HCT116 (cell line): ENCODE measurements around the gene CST4. TPM values are rescaled to one million over a fixed set of nuclear protein-coding genes. Genes with fewer than 3 reads are reported as not detected.

ENCODE experiments used
- ATAC-seq: fragments of 200-7000 bp; cut with Tn5 transposase; 2 replicates; pipeline ENCODE4 v1.9.1; 2020; ENCODE audit warnings: mild to moderate bottlenecking, moderate library complexity
- BruUV-seq: library from RNA; stranded (reverse); fragments of 400-500 nt; replicated peaks from 2 replicates; lab custom pipeline; 2021; lab: Mats Ljungman, UMichigan
- CTCF ChIA-PET: fragments of 300-600 bp; sonication (Branson Sonifier 250); formaldehyde crosslinking; loops from one replicate; lab custom pipeline; 2021; ENCODE audit warnings: antibody characterized with exemption; lab: Charles Lee
- POLR2A ChIA-PET: fragments of 300-600, 350-600 bp; sonication (Branson Sonifier 250); formaldehyde crosslinking; loops from one replicate; lab custom pipeline; 2021; ENCODE audit warnings: antibody characterized with exemption; lab: Charles Lee
- RAD21 ChIA-PET, 2 experiments: fragments of 300-600 bp; sonication (Branson Sonifier 250); formaldehyde crosslinking; loops; one replicate each; lab custom pipeline; 2023; ENCODE audit warnings: low total read pairs in 2 of 2; ENCODE audit not compliant: uncharacterized antibody in 2 of 2, unreplicated experiment in 2 of 2, low non-redundant PET in 1 of 2; lab: Charles Lee
- DNase-seq: peaks from one replicate; pipeline ENCODE4 v3.0.0-alpha.2; 2010; ENCODE audit warnings: low read depth, low spot score
- H2AFZ ChIP-seq: fragments of 200-600 bp; shearing (Covaris generic), sonication (generic); 2 replicates; pipeline ENCODE4 v1.6.1; 2017; ENCODE audit warnings: low read depth, mixed run types, mixed read lengths, antibody characterized with exemption, low read length; ENCODE audit not compliant: poor library complexity, severe bottlenecking
- H3K27ac ChIP-seq: 2 replicates; pipeline ENCODE4 v1.5.1; 2012; ENCODE audit warnings: low read depth, low read length
- H3K27me3 ChIP-seq: fragments of 200-600 bp; sonication (generic); 2 replicates; pipeline ENCODE4 v1.6.1; 2016; ENCODE audit warnings: mixed run types, low read length, mixed read lengths; ENCODE audit not compliant: insufficient read depth
- H3K36me3 ChIP-seq, 2 experiments: fragments of 200-500 bp in 1 of 2; fragments of 200-600 bp in 1 of 2; sonication (Bioruptor generic) in 1 of 2; sonication (generic) in 1 of 2; 2 replicates each; pipeline versions ENCODE4 v1.5.1 to v1.6.1; 2014 to 2016; ENCODE audit warnings: low read length in 2 of 2, inconsistent platforms in 1 of 2, mixed read lengths in 1 of 2, mixed run types in 1 of 2; ENCODE audit not compliant: insufficient read depth in 2 of 2, control insufficient read depth in 1 of 2
- H3K4me1 ChIP-seq, 2 experiments: fragments of 200-600 bp in 1 of 2; sonication (generic) in 1 of 2; 2 replicates each; pipeline versions ENCODE4 v1.5.1 to v1.6.1; 2012 to 2017; ENCODE audit warnings: low read length in 2 of 2, inconsistent platforms in 1 of 2, mild to moderate bottlenecking in 1 of 2, mixed read lengths in 1 of 2, mixed run types in 1 of 2, moderate library complexity in 1 of 2; ENCODE audit not compliant: insufficient read depth in 2 of 2, control insufficient read depth in 1 of 2
- H3K4me2 ChIP-seq: fragments of 200-600 bp; sonication (generic); 2 replicates; pipeline ENCODE4 v1.6.1; 2017; ENCODE audit warnings: mixed run types, low read length, mixed read lengths
- H3K4me3 ChIP-seq, 2 experiments: fragments of 200-600 bp in 1 of 2; sonication (generic) in 1 of 2; replicated peaks in 1 of 2; 2 replicates each; pipeline ENCODE4 v1.5.1; 2011 to 2016; ENCODE audit warnings: low read length in 2 of 2, control low read depth in 1 of 2, low read depth in 1 of 2, mild to moderate bottlenecking in 1 of 2, mixed read lengths in 1 of 2, mixed run types in 1 of 2
- H3K79me2 ChIP-seq: fragments of 200-600 bp; sonication (generic); 2 replicates; pipeline ENCODE4 v1.6.1; 2017; ENCODE audit warnings: mild to moderate bottlenecking, mixed run types, low read length, moderate library complexity, mixed read lengths; ENCODE audit not compliant: insufficient read depth
- H3K9ac ChIP-seq: fragments of 200-600 bp; sonication (generic); 2 replicates; pipeline ENCODE4 v1.6.1; 2016; ENCODE audit warnings: low read length, mixed read lengths
- H3K9me2 ChIP-seq: fragments of 200-600 bp; sonication (generic), shearing (Covaris generic); 2 replicates; pipeline ENCODE4 v1.6.1; 2017; ENCODE audit warnings: mixed run types, mild to moderate bottlenecking, moderate library complexity; ENCODE audit not compliant: insufficient read depth
- H3K9me3 ChIP-seq, 2 experiments: fragments of 200-500 bp in 1 of 2; fragments of 200-600 bp in 1 of 2; sonication (Bioruptor generic) in 1 of 2; sonication (generic) in 1 of 2; 2 replicates each; pipeline ENCODE4 v1.6.1; 2014 to 2017; ENCODE audit warnings: low read length in 2 of 2, mixed read lengths in 2 of 2, inconsistent platforms in 1 of 2, low read depth in 1 of 2, mild to moderate bottlenecking in 1 of 2, mixed run types in 1 of 2, moderate library complexity in 1 of 2; ENCODE audit not compliant: control insufficient read depth in 1 of 2, insufficient read depth in 1 of 2
- H4K20me1 ChIP-seq: fragments of 200-600 bp; sonication (generic), shearing (Covaris generic); 2 replicates; pipeline ENCODE4 v1.6.1; 2017; ENCODE audit warnings: mixed run types, mild to moderate bottlenecking, moderate library complexity; ENCODE audit not compliant: insufficient read depth
- CBX3 ChIP-seq: IDR thresholded peaks from 2 replicates; pipeline ENCODE4 v1.6.1; 2012; ENCODE audit warnings: low read depth
- CEBPB ChIP-seq: IDR thresholded peaks from 2 replicates; pipeline ENCODE4 v1.6.1; 2012; ENCODE audit warnings: low read depth
- CTCF ChIP-seq, 3 experiments: fragments of 200-600 bp in 1 of 3; sonication (generic) in 1 of 3; IDR thresholded peaks in 2 of 3; conservative IDR thresholded peaks in 1 of 3; 2 replicates each; pipeline ENCODE4 v1.5.1; 2012 to 2017; ENCODE audit warnings: low read depth in 2 of 3, low read length in 2 of 3, antibody characterized with exemption in 1 of 3, borderline replicate concordance in 1 of 3, control low read depth in 1 of 3, mild to moderate bottlenecking in 1 of 3, mixed read lengths in 1 of 3, mixed run types in 1 of 3, moderate library complexity in 1 of 3; ENCODE audit not compliant: insufficient read depth in 1 of 3
- EGR1 ChIP-seq: IDR thresholded peaks from 2 replicates; pipeline ENCODE4 v1.6.1; 2012; ENCODE audit warnings: low read depth
- EZH2 ChIP-seq: fragments of 200-600 bp; sonication (generic); IDR thresholded peaks from 2 replicates; pipeline ENCODE4 v1.6.1; 2017; ENCODE audit warnings: antibody characterized with exemption, mixed run types
- MAX ChIP-seq: IDR thresholded peaks from 2 replicates; pipeline ENCODE4 v1.6.1; 2012
- POLR2A ChIP-seq: IDR thresholded peaks from 2 replicates; pipeline ENCODE4 v1.7.0; 2011; ENCODE audit warnings: borderline replicate concordance; ENCODE audit not compliant: insufficient read depth, insufficient read length; ENCODE audit errors: extremely low read depth
- POLR2AphosphoS5 ChIP-seq: IDR thresholded peaks from 2 replicates; pipeline ENCODE4 v1.6.1; 2011; ENCODE audit warnings: mild to moderate bottlenecking, low read depth, low read length, moderate library complexity
- RAD21 ChIP-seq: IDR thresholded peaks from 2 replicates; pipeline ENCODE4 v1.6.1; 2012; ENCODE audit warnings: low read depth, mild to moderate bottlenecking
- TCF7L2 ChIP-seq: IDR thresholded peaks from 2 replicates; pipeline ENCODE4 v1.7.0; 2011; ENCODE audit warnings: borderline replicate concordance, inconsistent platforms; ENCODE audit not compliant: insufficient read depth, insufficient read length; ENCODE audit errors: extremely low read depth
- YY1 ChIP-seq: IDR thresholded peaks from 2 replicates; pipeline ENCODE4 v1.6.1; 2011; ENCODE audit warnings: low read length, low read depth, moderate library complexity, mild to moderate bottlenecking; ENCODE audit not compliant: insufficient replicate concordance; ENCODE audit errors: extremely low read depth
- ZFX ChIP-seq: fragments of 450-650 bp; IDR thresholded peaks from 2 replicates; pipeline ENCODE4 v1.6.1; 2017
- ZNF274 ChIP-seq: fragments of 200-500 bp; sonication (Bioruptor generic); IDR thresholded peaks from 2 replicates; pipeline ENCODE4 v1.6.1; 2014; ENCODE audit warnings: mild to moderate bottlenecking, low read depth, low read length, inconsistent platforms
- intact Hi-C: fragments of 100-400 bp; cut with micrococcal nuclease; formaldehyde crosslinking; loops from 2 replicates; pipeline ENCODE4 v1.10.0; 2022
- total RNA-seq: library from RNA; stranded (reverse); gene quantifications from one replicate; pipeline ENCODE4 v1.2.1, GENCODE V29; 2021; ENCODE audit not compliant: unreplicated experiment

Gene CST4
- total RNA-seq, 1 experiment from 2014 or later, result not detected

- Histone ChIP-seq H3K27ac (no peak overlapping the region), H3K9me3 (no peaks in the 10 kb centered on the region), H3K4me3 (no peak overlapping the region), H3K9me2 (no peaks in the 10 kb centered on the region), H3K9ac (no peak overlapping the region), H4K20me1 (no peaks in the 10 kb centered on the region), H3K36me3 (no peaks in the 10 kb centered on the region), H3K4me1 (no peaks in the 10 kb centered on the region), H3K79me2 (no peaks in the 10 kb centered on the region), H2AFZ (no peak overlapping the region), H3K4me2 (no peak overlapping the region), H3K27me3 (no peaks in the 10 kb centered on the region)
- POLR2A ChIA-PET, result no interaction called here
- RAD21 ChIA-PET, result no interaction called here
- intact Hi-C loops, result no loop called here
- no peak for ATAC-seq
- CTCF ChIA-PET, result no interaction called here
- BruUV-seq, result no TSS peak
- no peak for TF ChIP-seq CEBPB
- no peak for TF ChIP-seq YY1
- no peak for TF ChIP-seq EGR1
- no peak for TF ChIP-seq POLR2AphosphoS5
- no peak for TF ChIP-seq CBX3
- TF ChIP-seq, all 23 proteins: peak for 0
- no peak for DNase-seq
These were observed 37.7 kb downstream of the CST4 start for GRCh38 chr20:23651117-23651516.

GRCh38 chr20:23649830-23650417 is 38.9 kb downstream of the CST4 start:
- no peak for ATAC-seq
- intact Hi-C loops, result no loop called here
- no peaks in the 10 kb centered on the region for H3K9me2 ChIP-seq
- H3K79me2 ChIP-seq, result no peaks in the 10 kb centered on the region
- no peaks in the 10 kb centered on the region for H3K36me3 ChIP-seq
- no peak overlapping the region for H2AFZ ChIP-seq
- TF ChIP-seq EZH2 (no peak), RAD21 (no peak), CTCF (IDR thresholded peaks at IDR 0.05 in 2 of 3, conservative IDR thresholded peaks at IDR 0.05 in 1 of 3; ENCODE audit: borderline replicate concordance in 1 of 3, insufficient read depth in 1 of 3, low read depth in 2 of 3, low read length in 2 of 3) (no peak), MAX (no peak), POLR2A (no peak), ZNF274 (no peak), ZFX (no peak), YY1 (no peak), TCF7L2 (no peak)
- TF ChIP-seq, all 23 proteins: peak for 0
- no peak overlapping the region for H3K27ac ChIP-seq
- RAD21 ChIA-PET, result no interaction called here
- H3K4me3 ChIP-seq, result no peak overlapping the region
- no peaks in the 10 kb centered on the region for H3K9me3 ChIP-seq
- DNase-seq, result no peak
- no peak overlapping the region for H3K9ac ChIP-seq
- POLR2A ChIA-PET, result no interaction called here
- no peak overlapping the region for H3K4me2 ChIP-seq
- no TSS peak for BruUV-seq
- H3K4me1 ChIP-seq, result no peaks in the 10 kb centered on the region
- CTCF ChIA-PET, result no interaction called here
- no peaks in the 10 kb centered on the region for H3K27me3 ChIP-seq
- H4K20me1 ChIP-seq, result no peaks in the 10 kb centered on the region
